HL-60 (cell line): Measurements from ENCODE around the gene TRIM25.

Experiments
- DNase-seq, 2 experiments: peaks; one replicate each; pipeline ENCODE4 v3.0.0-alpha.2; 2010 to 2020; ENCODE audit warnings: low read depth in 1 of 2, low spot score in 1 of 2
- H3K27ac ChIP-seq: fragments of 250-450 bp; sonication (Bioruptor Pico); replicated peaks from 2 replicates; pipeline ENCODE4 v1.5.1; 2020; ENCODE audit warnings: mild to moderate bottlenecking, moderate library complexity
- H3K27me3 ChIP-seq: fragments of 250-450 bp; sonication (Bioruptor Pico); 2 replicates; pipeline ENCODE4 v1.5.1; 2021; ENCODE audit warnings: mild to moderate bottlenecking, moderate library complexity; ENCODE audit not compliant: insufficient read depth, poor library complexity, severe bottlenecking
- H3K4me3 ChIP-seq: replicated peaks from 2 replicates; pipeline ENCODE4 v1.5.1; 2011; ENCODE audit warnings: mild to moderate bottlenecking, control low read depth, low read length; ENCODE audit not compliant: insufficient read depth
- GABPA ChIP-seq: IDR thresholded peaks from 2 replicates; pipeline ENCODE4 v1.6.1; 2012; ENCODE audit warnings: low read depth
- POLR2AphosphoS5 ChIP-seq: IDR thresholded peaks from 2 replicates; pipeline ENCODE4 v1.6.1; 2012; ENCODE audit warnings: low read depth
- SPI1 ChIP-seq: IDR thresholded peaks from 2 replicates; pipeline ENCODE4 v1.6.1; 2012; ENCODE audit warnings: low read depth, mild to moderate bottlenecking, borderline replicate concordance
- TF ChIP-seq, protein P1 (sequence below): IDR thresholded peaks from 2 replicates; pipeline ENCODE4 v1.6.1; 2012; ENCODE audit warnings: low read depth; ENCODE audit not compliant: insufficient replicate concordance
- TF ChIP-seq, protein P2 (sequence below): IDR thresholded peaks from one replicate; pipeline ENCODE4 v1.5.1; 2011; ENCODE audit warnings: low read length, control low read depth, inconsistent platforms; ENCODE audit not compliant: insufficient read depth

TRIM25 gene

DNA sequence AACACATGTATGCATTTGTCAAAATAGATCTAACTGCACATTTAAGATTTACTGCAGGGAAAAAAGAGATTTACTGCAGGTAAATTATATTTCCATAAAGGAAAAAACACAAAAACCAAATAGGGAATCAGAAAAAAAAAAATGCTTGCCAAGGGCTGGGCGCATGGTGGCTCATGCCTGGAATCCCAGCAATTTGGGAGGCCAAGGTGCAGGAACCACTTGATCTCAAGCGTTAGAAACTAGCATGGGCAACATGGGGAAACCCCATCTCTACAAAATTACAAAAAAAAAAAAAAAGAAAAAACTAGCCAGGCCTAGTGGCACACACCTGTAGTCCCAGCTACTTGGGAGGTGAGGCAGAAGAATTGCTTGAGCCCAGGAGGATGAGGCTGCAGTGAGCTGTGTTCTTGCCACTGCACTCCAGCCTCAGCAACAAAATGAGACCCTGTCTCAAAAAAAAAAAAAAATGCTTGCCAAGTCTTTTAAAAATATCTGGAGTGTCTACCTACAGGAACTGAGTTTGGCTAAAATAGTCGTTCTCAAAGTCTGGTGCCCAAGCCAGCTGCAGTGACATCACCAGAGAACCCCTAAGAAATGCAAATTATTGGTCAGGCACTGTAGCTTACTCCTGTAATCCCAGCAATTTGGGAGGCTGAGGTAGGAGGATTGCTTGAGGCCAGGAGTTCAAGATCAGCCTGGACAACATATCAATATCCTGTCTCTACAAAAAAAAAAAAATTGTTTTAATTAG is 17.5 kb downstream of the TRIM25 start:
- no peak for TF ChIP-seq POLR2AphosphoS5
- TF ChIP-seq SPI1 = no peak
- TF ChIP-seq, protein P1, sequence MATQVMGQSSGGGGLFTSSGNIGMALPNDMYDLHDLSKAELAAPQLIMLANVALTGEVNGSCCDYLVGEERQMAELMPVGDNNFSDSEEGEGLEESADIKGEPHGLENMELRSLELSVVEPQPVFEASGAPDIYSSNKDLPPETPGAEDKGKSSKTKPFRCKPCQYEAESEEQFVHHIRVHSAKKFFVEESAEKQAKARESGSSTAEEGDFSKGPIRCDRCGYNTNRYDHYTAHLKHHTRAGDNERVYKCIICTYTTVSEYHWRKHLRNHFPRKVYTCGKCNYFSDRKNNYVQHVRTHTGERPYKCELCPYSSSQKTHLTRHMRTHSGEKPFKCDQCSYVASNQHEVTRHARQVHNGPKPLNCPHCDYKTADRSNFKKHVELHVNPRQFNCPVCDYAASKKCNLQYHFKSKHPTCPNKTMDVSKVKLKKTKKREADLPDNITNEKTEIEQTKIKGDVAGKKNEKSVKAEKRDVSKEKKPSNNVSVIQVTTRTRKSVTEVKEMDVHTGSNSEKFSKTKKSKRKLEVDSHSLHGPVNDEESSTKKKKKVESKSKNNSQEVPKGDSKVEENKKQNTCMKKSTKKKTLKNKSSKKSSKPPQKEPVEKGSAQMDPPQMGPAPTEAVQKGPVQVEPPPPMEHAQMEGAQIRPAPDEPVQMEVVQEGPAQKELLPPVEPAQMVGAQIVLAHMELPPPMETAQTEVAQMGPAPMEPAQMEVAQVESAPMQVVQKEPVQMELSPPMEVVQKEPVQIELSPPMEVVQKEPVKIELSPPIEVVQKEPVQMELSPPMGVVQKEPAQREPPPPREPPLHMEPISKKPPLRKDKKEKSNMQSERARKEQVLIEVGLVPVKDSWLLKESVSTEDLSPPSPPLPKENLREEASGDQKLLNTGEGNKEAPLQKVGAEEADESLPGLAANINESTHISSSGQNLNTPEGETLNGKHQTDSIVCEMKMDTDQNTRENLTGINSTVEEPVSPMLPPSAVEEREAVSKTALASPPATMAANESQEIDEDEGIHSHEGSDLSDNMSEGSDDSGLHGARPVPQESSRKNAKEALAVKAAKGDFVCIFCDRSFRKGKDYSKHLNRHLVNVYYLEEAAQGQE = no peak
- TF ChIP-seq, protein P2, sequence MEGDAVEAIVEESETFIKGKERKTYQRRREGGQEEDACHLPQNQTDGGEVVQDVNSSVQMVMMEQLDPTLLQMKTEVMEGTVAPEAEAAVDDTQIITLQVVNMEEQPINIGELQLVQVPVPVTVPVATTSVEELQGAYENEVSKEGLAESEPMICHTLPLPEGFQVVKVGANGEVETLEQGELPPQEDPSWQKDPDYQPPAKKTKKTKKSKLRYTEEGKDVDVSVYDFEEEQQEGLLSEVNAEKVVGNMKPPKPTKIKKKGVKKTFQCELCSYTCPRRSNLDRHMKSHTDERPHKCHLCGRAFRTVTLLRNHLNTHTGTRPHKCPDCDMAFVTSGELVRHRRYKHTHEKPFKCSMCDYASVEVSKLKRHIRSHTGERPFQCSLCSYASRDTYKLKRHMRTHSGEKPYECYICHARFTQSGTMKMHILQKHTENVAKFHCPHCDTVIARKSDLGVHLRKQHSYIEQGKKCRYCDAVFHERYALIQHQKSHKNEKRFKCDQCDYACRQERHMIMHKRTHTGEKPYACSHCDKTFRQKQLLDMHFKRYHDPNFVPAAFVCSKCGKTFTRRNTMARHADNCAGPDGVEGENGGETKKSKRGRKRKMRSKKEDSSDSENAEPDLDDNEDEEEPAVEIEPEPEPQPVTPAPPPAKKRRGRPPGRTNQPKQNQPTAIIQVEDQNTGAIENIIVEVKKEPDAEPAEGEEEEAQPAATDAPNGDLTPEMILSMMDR = no peak
- no peak for TF ChIP-seq GABPA

DNA sequence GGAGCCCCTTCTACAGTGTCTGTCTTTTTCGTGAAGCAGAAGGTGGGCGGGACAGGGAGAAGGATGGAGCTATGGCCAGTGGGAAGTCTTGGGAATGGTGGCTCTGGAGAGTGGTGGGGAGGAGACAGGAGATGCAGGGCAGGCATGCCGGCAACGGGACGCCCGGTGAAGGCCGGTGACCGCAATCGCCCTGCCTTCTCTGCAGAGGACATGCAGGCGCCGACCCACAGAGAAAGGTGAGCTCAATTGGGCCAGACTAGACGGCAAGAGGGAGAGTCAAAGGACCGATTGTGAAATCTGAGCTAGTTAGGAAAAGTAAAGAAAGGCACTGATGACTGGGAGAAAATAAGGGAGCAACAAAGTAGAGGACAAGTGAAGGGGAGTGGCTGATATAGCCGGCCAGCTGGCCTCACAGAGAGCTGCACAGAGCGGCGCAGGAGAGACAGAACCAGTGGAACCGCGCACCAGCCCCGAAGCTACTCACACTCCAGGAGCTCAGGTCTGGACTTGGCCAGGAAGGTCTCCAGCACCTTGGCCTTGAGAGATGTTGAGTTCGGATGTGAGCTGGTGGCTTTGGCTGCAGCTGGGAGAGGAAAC is 18.9 kb downstream of the TRIM25 start:
- DNase-seq = no peak
- Histone ChIP-seq H3K27ac (no peak overlapping the region), H3K4me3 (no peak overlapping the region), H3K27me3 (no peaks in the 10 kb centered on the region)
- TF ChIP-seq GABPA (no peak), POLR2AphosphoS5 (no peak), SPI1 (no peak)
- TF ChIP-seq, protein P2 = no peak
- TF ChIP-seq, protein P1 = no peak

More for the DNA sequence above, 17.5 kb downstream of the TRIM25 start:
- DNase-seq = no peak
- H3K27ac ChIP-seq = no peak overlapping the region
- H3K4me3 ChIP-seq = no peak overlapping the region
- H3K27me3 ChIP-seq = no peaks in the 10 kb centered on the region

GRCh38 chr17:56893503-56893902 is 20.3 kb downstream of the TRIM25 start:
- Histone ChIP-seq H3K27me3 (no peaks in the 10 kb centered on the region), H3K4me3 (no peak overlapping the region), H3K27ac (no peak overlapping the region)
- TF ChIP-seq GABPA (no peak), POLR2AphosphoS5 (no peak), SPI1 (no peak)
- TF ChIP-seq, protein P2 = no peak
- TF ChIP-seq, protein P1 = no peak
- no peak for DNase-seq
